GM18951 (cell line): ENCODE results near the gene GNAI1.
"Not testable (repeated sequence)": the region's sequence is repeated elsewhere in the genome, so short reads cannot be mapped to it uniquely, and the experiment has no call there.

Source experiments
- POLR2A ChIP-seq: IDR thresholded peaks from 4 replicates; pipeline ENCODE4 v1.6.1; 2011; ENCODE audit warnings: mild to moderate bottlenecking; ENCODE audit not compliant: insufficient read length, insufficient read depth; ENCODE audit errors: extremely low read depth
- in situ Hi-C: fragments of 300-500 bp; cut with MboI; formaldehyde crosslinking; loops from one replicate; pipeline ENCODE4 v1.12.0; 2022; ENCODE audit warnings: low sequenced_read_pairs, mixed read lengths, inconsistent platforms; ENCODE audit not compliant: unreplicated experiment

Gene GNAI1

DNA sequence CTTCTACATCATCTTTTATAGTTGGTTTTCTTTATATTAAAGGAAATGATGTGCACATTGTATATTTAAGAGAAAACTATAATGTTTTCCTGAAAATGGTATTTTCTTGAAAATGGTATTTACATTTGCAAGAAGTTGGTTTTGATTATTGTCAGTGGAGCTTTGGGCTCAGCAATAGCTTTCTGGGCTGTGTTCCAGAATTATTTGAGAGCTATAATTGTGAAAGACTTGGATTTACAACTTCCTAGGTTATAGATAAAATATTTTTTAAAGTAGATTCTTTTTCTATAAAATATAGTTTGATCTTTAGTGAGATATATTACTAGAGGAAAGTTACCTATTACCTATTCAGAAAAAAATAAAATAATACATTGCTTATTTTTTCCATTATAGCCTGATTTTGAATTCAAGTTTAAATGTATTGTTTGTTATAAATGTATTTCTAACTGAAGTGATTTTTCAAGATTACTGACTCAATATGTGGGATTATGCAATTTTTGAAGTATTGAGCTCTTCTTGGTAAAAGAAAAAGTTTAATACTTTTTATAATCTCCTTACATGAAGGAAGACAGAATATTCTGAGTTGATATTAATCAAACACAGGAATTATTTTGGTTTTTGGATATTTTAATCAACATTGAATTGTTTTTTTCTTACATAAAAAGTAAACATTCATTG is 20.2 kb downstream of the GNAI1 start:
- in situ Hi-C loops, result no loop called here
- TF ChIP-seq POLR2A, result no peak

DNA sequence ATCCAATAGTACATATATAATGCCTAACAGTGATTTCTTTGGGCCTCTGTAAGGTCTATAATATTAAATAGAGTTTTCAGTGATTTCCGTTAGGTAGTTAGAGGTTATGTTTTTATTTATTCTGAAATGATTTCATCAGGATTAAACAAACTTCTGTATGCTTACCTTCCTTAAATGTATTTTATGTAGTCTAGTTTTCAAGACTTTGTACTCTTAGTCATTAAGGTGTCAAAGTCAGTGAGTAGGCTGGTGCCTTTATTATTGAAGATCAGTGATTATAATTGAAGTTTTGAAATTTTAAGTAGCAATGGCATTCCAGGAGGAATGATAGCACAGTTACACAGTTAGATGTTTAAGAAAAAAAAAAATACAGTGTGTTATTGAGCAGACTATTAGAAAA is 20.7 kb downstream of the GNAI1 start:
- in situ Hi-C loops, result no loop called here
- TF ChIP-seq POLR2A, result no peak

DNA sequence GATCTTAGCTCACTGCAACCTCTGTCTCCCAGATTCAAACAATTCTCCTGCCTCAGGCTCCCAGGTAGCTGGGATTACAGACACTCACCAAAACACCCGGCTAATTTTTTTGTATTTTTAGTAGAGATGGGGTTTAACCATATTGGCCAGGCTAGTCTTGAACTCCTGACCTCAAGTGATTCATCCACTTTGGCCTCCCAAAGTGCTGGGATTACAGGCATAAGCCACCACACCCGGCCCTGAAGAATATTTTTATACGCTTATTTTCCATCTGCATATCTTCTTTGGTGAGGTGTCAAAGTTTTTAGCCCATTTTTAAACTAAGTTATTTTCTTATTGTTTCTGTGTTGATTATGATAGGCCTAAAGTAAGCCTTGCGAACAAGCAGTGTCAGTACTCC is 23.1 kb downstream of the GNAI1 start:
- in situ Hi-C loops, result not testable (repeated sequence)

DNA sequence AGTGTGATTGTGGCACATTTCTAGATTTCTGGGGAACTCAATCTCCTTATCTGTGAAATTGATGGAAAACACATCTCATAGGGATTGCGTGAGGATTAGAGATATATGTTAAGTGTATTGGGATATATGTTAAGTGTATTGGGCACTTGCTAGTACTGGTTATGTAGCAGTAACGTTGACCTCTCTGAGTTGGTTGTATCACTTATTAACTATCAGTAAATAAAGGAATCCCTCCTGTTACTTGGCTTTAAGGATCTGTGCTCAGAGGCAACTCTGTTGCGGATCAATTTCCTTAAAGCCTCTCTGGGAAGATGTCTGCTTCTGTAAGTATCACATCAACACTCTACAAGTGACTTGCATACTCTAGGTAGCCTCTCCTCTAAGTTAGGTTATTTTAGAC is 25.2 kb downstream of the GNAI1 start:
- in situ Hi-C loops, result no loop called here
- TF ChIP-seq POLR2A, result no peak

DNA sequence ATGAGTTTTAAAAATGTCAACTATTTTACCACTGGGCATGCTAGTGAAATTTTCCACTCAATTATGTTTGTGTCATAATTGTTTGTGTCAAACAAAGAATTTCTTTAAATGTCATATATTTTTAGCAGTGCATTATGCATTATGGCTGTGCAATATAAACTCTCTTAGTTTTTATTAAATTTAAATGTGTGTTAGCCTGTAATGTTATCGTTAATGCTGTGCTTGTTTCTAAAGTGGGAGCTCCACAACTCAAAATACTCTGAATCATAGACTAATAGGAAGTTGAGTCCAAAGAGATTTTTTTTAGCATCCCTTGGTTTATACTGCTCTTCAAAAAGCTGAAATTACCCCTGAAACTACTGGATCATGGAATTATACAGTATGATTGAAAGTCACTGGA is 26.8 kb downstream of the GNAI1 start:
- in situ Hi-C loops, result no loop called here
- TF ChIP-seq POLR2A, result no peak

DNA sequence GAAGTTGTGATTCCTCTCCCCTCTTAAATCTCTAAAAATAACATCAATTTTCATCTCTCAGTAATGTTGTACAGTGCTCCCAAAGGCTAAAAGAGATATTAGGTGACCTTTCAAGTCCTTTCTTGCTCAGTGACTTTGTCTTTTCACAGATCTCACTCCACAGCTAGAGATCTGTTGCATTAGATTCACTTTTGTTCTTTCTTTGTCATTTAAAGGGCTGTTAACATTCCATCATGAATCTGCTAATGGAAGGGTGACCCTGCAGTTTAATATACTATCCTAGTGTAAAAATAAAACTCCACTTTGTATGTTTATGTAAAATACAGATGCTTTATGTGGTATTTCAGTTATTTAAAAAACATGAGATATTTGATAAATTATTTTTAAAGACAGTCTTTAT is 30.5 kb downstream of the GNAI1 start:
- no peak for TF ChIP-seq POLR2A
- in situ Hi-C loops, result no loop called here

DNA sequence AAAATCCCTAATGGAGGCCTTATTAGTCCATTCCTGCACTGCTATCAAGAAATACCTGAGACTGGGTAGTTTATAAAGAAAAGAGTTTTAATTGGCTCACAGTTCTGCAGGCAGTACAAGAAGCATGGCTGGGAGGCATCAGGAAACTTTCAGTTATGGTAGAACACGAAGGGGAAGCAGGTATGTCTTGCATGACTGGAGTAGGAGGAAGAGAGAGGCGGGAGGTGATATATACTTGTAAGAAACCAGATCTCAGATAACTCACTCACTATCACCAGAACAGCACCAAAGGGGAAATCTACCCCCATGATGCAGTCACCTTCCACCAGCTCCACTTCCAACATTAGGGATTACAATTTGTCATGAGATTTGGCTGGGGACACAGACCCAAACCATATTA is 35.8 kb downstream of the GNAI1 start:
- in situ Hi-C loops, result no loop called here
- TF ChIP-seq POLR2A, result no peak

DNA sequence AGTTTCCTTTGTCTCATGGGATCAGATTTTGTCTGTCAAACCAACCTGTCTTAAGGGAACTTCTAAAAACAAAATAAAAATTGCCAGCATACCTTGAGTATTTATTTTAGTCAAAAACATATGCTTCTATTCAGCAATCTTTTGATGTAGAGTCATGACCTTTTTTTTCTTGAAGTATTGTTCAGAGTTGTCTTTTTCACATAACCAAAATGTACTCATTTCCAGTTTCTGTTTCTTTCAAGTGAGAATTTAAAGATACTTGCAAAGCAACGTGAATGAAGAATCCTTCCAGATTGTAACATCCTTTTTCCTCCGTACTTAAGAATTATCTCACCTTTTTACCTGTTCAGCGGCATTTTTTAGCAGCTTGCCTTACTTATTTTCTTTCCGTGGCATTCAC is 37.8 kb downstream of the GNAI1 start:
- TF ChIP-seq POLR2A, result no peak
- in situ Hi-C loops, result no loop called here

DNA sequence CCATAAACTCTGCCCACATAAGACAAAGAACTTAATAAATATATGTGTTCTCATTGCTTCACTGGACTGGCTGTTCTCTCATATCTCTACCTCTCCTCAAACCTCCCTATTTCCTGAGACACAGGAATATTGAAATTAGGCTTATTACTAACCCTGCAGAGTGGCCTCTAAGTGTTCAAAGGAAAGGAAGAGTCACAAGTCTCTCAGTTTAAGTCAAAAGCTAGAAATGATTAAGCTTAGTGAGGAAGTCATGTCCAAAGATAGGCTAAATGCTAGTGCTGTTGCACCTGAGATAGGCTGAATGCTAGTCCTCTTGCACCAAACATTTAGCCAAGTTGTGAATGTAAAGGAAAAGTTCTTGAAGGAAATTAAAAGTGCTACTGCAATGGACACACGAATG is 41.1 kb downstream of the GNAI1 start:
- in situ Hi-C loops, result no loop called here
- no peak for TF ChIP-seq POLR2A

DNA sequence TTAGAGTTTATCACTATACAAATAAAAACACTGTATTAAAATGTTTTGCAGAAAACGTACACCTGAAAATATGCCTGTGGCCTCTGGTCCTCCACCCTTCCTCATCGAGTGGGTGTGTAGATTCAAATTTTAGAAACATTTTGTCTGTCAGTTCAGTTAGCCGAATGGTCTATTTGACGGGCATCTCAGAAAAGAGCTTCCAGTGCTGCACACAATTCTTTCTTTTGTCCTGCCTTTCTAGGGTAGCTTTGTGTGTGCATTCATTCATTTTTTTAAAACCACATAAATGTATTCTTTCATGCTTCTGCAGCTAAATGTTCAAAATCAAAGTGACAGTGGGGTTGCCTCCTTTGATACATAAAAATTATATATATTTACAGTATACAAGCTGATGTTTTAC is 46.8 kb downstream of the GNAI1 start:
- in situ Hi-C loops, result no loop called here
- TF ChIP-seq POLR2A, result no peak

DNA sequence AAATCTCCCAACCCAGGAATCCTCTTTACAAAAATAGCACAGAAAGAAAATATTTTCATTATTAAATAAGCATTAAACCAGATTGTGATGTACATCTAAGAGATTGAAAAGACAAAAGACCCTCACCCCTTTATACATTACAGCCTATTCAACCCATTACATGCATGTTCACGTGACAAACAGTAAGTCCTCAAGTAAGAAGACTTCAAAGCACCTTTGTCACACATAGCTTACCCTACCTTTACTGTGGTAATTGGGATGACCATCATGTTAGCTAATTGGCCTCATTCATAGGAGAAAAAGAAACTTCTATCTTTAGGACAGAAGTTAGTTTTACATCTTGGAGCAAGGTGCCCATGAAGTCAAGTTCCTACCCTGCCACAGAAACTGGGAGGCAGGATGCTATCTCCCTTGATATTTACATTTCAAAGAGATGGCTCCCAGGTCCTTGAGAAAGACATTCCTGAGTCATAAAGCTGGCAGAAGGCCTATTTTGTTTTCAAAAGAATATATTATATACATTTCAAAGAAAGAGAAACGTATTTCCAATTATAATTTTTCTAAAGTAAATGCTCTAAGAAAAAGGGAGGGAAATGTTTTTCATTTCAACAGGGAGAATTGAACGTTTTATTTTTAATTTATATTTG is 48.1 kb downstream of the GNAI1 start:
- TF ChIP-seq POLR2A, result no peak
- in situ Hi-C loops, result no loop called here

DNA sequence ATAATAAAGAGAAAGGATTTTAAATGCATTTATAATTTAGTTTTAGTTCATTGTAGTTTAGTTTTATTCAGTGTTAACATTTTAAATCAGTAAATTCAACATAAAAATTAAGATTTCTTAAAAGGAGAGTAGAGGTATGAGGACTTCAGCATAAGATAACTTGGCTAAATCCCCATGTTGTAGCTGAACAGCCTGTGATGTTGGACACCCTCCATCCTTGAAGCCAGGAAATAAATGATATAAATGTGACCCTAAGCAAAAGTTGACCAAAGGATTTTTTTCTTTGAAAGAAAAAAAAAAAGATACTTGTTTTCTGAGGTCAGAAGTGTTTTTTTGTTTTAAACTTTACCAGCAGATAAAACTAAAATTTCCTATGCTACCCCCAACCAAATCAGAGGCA is 48.7 kb downstream of the GNAI1 start:
- in situ Hi-C loops, result no loop called here
- TF ChIP-seq POLR2A, result no peak

DNA sequence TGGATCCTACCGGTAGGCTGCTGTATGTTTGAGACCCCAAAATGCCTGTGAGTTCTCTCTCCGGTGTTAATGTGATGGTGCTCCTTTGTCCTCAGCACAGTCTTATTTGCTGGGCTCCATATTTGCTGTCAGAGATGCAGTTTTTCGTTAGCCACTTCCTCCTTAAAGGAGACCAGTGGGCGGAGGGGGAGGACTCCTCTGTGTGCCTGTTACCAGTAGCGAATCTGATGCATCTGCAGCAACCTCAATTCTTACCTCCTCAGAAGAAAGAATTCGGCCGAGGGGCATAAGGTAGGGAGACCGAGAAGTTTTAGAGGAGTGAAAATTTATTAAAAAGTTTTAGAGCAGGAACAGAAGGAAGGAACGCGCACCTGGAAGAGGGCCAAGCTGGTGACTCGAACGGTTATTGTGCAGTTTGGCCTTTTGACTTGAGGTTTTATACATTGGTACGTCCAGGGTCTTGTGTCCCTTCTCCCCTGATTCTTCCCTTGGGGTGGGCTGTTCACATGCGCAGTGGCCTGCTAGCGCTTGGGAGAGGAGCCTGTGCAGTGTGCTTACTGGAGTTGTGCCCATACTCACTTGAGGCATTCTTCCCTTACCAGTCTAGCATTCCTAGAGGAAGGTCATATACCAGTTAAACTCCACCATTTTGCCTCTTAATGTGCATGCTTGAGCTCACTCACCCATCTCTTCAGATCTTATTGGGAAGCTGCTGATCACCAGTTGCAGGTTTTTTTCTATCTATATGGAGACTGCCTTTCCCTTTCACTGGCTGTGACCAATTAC is 49.5 kb downstream of the GNAI1 start:
- in situ Hi-C loops, result no loop called here
- no peak for TF ChIP-seq POLR2A

DNA sequence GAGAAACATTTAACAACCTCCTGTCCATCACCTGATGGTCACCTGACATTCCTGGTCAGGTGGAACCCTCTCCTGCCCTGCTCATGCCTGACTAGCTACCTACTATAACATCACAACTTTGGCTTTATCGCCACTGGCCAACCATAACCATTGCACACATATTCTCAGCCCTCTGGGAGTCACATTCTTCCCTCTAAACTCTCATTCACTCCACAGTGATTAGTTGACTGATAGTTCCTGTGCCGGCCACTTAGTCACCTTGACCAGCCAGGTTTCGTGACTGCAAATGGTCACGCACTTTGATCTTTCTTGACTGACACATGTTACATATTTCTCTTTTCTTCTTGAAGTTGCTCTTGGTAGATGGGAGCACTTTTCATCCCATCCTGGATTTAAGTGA is 50.1 kb downstream of the GNAI1 start:
- no peak for TF ChIP-seq POLR2A
- in situ Hi-C loops, result no loop called here

DNA sequence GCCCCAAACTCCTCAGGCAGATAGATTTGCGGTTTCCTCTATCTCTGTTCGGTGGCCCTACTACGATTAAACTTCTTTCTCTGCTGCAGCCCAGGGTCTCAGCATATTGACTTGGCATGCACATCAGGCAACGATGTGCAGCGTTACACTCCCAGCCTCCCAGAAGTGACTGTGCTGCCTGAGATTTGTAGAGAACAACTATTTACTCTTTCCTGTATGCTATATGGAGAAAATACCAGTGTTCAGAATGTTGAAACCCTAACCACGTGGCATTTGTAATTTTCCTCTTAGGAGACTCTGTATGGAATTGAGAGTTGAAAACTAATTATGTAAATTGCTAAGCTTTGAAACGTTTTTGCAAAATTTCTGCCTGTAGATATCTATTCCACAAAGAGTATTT is 50.9 kb downstream of the GNAI1 start:
- in situ Hi-C loops, result no loop called here
- TF ChIP-seq POLR2A, result no peak
